ENCODE data around the gene CEP170B.

Gene CEP170B

GRCh38 chr14:104923640-104924420 lies 58.8 kb downstream of the CEP170B start:
- no peak for DNase-seq (ENCODE audit: low read depth)
- in situ Hi-C loops (cut with HindIII; ENCODE audit: low sequenced_read_pairs): no loop called here
- H3K4me3 ChIP-seq (ENCODE audit: low read depth, low read length): no peak overlapping the region
- TF ChIP-seq CTCF (IDR thresholded peaks at IDR 0.05; ENCODE audit: low read depth, low read length, missing control alignments): no peak

DNA sequence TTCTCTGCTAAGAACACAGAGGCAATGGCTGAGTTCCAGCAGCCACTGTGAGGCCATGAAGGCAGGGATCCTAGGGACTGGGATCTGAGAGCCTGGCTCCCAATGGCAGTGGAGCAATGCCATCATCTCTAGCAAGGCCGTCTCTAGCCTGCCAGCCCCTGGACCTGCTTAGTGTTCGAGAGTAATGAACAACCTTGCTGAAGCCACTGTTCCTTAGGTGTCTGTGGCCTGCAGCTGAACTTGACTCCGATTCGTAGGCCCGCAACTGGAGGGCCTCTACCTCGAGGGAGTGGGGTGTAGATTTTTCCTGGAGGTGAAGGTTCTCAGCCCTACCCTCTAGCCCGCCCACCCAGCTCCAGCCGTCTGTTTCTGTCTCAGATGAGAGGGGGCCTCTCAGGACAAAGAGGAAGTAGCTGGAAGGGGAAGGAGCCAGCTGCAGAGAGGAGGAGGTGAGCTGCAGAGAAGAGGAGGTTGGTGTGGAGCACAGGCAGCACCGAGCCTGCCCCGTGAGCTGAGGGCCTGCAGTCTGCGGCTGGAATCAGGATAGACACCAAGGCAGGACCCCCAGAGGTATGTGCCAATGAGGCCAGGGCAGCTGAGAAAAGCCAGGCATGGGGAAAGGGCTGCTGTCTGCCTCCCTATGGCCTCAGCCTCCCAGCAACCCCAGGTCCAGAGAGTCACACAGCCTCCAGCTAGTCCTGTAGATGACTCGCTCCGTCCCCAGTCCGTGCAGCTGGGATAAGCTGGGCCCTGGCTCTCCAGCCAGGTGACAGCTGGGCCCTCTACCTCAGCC lies 59.5 kb downstream of the CEP170B start, which contains the start of gene PLD4:
TSS of gene PLD4 (plus strand) at position 459 of the 793 bp plus-strand sequence. CDS start 2,262 bp downstream, outside the sequence.
- in situ Hi-C loops (cut with HindIII; ENCODE audit: low sequenced_read_pairs): no loop called here
- DNase-seq (ENCODE audit: low read depth): no peak
- H3K4me3 ChIP-seq (ENCODE audit: low read depth, low read length): no peak within 1 kb of the TSS
- TF ChIP-seq CTCF (IDR thresholded peaks at IDR 0.05; ENCODE audit: low read depth, low read length, missing control alignments): no peak

- DNase-seq (ENCODE audit: low read depth): no peak
- TF ChIP-seq CTCF (IDR thresholded peaks at IDR 0.05; ENCODE audit: low read depth, low read length, missing control alignments): no peak
- no peak overlapping the region for H3K4me3 ChIP-seq (ENCODE audit: low read depth, low read length)
- in situ Hi-C loops (cut with HindIII; ENCODE audit: low sequenced_read_pairs): no loop called here
Measured at GRCh38 chr14:104925214-104925854, 60.3 kb downstream of the CEP170B start.

DNA sequence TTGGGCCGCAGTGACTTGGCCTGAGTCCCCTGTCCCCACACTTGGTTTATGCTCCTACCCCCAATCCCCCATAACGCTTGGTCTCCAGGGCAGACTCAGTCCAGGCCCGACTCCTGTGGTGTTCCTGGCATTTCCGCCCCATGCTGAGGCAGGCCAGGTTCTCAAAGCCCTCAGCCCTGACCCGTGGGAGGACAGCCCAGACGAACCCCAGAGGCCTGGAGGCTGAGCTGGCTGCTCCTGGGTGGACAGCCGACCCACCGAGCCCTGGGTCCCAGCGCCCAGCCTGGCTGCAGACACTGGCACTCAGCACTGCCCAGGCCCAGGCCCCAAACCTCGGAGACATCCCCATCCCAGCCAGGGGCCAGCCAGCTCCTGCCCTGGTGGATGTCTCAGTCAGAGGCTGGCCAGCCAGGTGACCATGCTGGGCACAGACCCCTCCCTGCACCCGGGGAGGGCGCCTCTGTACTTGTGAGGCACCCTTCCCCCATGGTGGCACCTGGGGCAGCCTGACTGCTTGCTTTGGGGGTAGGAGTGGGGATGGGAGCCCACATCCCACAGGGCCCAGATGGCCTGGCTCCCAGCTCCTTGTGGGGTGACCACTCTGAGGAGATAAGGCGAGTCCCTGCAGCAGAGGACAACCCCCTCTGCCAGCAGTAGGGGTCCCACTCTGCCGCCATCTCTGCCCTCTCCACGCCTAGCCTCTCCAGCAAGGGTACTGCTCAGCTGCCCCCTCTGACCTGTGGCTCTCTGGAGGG lies 61.0 kb downstream of the CEP170B start:
- in situ Hi-C loops (cut with HindIII; ENCODE audit: low sequenced_read_pairs): no loop called here
- H3K4me3 ChIP-seq (ENCODE audit: low read depth, low read length): no peak overlapping the region

DNA sequence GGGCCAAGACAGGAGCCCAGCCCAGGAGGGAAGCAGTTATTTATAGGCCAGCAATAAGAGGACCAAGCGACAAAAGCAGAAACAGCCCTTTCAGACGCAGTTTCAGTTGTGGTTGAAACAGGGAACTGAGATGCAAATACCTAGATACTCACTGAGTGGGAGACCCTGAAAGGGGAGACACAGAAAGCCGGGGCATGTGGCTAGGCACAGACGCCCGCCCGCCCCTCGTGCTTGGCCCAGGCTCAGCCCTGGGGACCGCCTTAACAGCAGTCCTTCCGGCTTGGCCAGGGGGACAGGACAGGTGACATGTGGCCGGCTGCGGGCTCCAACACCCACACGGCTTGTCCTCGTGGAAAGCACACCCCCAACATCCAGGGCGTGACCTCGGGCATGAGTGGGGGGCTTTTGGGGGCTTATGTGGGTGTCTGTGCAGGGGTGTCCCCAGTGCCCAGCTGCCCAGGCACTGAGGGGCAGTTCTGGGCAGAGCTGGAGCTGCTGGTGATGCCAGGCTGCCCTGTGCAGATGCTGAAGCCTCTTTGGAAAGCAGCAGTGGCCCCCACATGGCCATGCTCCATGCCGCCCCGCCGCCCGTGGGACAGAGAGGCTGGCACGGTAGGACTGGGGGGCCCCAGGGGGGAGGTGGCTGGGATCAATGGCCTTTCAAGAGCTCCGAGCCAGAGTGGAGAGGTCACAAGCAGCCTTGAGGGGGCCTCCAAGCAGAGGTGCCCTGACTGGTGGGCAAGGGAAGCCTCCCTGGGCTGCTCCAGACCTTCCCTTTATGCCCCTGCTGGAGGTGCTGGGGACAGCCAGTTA lies 61.8 kb downstream of the CEP170B start:
- DNase-seq (ENCODE audit: low read depth): no peak
- TF ChIP-seq CTCF (IDR thresholded peaks at IDR 0.05; ENCODE audit: low read depth, low read length, missing control alignments): no peak
- H3K4me3 ChIP-seq (ENCODE audit: low read depth, low read length): no peak overlapping the region
- in situ Hi-C loops (cut with HindIII; ENCODE audit: low sequenced_read_pairs): no loop called here

More for the DNA sequence above, 61.0 kb downstream of the CEP170B start:
- TF ChIP-seq CTCF (IDR thresholded peaks at IDR 0.05; ENCODE audit: low read depth, low read length, missing control alignments): no peak
- no peak for DNase-seq (ENCODE audit: low read depth)
